Right ventricle myocardium inferior (tissue), 1 donor: ENCODE measurements around the gene CERS1. TPM values are rescaled to one million over a fixed set of nuclear protein-coding genes. Genes with fewer than 3 reads are reported as not detected.
"Not testable (repeated sequence)": the region's sequence is repeated elsewhere in the genome, so short reads cannot be mapped to it uniquely, and the experiment has no call there.

ENCODE experiments used
- ATAC-seq: fragments of 200-7000 bp; cut with Tn5 transposase; one replicate; pipeline ENCODE4 v1.9.1; 2020; ENCODE audit warnings: mild to moderate bottlenecking, moderate library complexity
- DNase-seq: peaks from one replicate; pipeline ENCODE4 v3.0.0; 2021; ENCODE audit errors: missing footprints
- intact Hi-C: fragments of 100-400 bp; cut with DNase I; formaldehyde crosslinking; loops from one replicate; pipeline ENCODE4 v1.11.0; 2022
- total RNA-seq: library from RNA; stranded (reverse); fragmentation: NEBNext Ultra II Directional; extraction: Animal tissue kit (Norgen Biotek cat#: 25700); gene quantifications from one replicate; pipeline ENCODE4 v1.2.1, GENCODE V29; 2021
- donor health status: DM: no; HTN: yes; CAD: no; lungs with severe emphysema.

CERS1 gene
- total RNA-seq, 1 donor from 2014 or later = 0.30 TPM

DNA sequence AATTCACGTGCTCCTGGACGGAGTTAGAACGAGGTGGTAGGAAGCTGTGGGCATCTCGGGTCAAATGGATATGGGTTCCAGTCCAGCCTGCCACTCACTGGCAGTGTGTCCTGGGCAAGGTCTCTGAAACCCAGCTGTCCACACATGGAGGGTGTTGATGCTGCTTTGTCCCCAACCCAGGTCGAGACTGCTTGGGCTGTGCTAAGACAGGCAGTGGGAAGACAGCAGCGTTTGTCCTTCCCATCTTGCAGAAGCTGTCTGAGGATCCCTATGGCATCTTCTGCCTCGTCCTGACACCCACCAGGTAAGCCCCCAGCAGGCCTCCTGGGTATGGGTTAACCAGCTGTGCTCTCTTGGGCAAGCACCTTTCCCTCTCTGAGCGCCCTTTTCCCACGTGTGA, 24.4 kb upstream of the CERS1 start:
- no peak for ATAC-seq
- intact Hi-C loops = no loop called here
- no peak for DNase-seq

DNA sequence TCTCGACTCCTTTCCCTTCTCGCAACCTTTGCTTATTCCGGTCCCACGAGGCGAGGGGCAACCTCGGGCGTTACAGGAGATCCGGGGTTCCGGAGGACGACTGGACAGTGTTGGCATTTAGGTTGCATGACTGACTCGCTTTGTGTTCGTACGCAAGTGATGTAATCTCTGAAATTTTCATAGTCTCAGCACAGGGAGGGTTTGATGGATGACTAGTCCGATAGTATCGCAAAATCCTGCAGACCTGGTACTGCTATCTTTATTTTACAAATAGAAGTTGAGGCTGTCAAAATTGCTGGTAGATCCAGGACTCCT, 23.9 kb upstream of the CERS1 start:
- intact Hi-C loops = loop anchor here (1.0 to 10.0 kb wide), 2 partner anchors 349 to 465 kb away; partner anchors contain the start of gene UBA52
- ATAC-seq (no peak), DNase-seq (no peak)

DNA sequence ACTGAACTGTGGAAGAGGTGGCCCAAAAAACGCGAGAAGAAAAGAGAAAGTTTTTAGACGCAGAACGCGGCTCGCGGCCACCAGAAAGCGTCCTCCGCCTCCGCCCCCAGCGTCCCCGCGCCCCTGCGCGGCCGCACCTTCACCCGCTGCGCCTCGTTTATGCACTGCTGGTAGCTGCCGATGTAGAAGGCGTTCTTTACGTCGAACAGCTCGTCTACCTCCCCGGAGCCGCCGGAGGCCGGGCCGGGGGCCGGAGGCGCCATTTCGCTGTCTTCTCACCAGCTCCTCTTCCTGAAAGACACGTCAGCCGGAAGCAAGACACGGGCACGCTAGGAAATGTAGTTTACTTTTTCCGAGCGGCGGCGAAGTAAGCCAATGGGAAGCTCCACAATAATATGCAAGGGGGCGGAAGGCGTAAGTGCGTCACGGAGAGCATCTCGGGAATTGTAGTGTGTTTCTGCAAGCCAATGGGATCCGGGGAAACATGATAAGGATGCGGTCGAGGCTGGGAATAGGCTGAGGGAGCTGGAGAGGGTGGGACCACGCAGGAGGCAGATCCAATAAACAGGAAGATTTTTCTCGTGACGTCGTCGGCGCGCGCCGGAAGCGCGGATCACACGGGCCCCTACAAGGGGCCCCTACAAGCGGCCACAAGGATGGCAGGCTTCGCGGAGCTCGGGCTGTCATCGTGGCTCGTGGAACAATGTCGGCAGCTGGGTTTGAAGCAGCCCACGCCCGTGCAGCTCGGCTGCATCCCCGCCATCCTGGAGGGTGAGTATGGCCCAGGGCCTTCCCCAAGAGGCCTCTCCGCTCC, 23.3 kb upstream of the CERS1 start, which contains the start of the genes COPE and DDX49:
COPE (minus strand) TSS at position 302 of the 814 bp plus-strand sequence; CDS start at position 263, 39 bp downstream.
DDX49 (plus strand) TSS at position 630 of the 814 bp plus-strand sequence; CDS start at position 657, 27 bp downstream.
- intact Hi-C loops = loop anchor here (1.0 to 10.0 kb wide), 2 partner anchors 348 to 464 kb away; partner anchors contain the start of gene UBA52
- DNase-seq = peak; percentile 98
- ATAC-seq = peak; percentile 99

GRCh38 chr19:18917593-18917992, 21.6 kb upstream of the CERS1 start:
- peak; percentile 42 for DNase-seq
- ATAC-seq = not testable (repeated sequence)
- intact Hi-C loops = loop anchor here (10.0 kb wide), 1 partner anchor 463 kb away; no protein-coding TSS in a partner anchor

DNA sequence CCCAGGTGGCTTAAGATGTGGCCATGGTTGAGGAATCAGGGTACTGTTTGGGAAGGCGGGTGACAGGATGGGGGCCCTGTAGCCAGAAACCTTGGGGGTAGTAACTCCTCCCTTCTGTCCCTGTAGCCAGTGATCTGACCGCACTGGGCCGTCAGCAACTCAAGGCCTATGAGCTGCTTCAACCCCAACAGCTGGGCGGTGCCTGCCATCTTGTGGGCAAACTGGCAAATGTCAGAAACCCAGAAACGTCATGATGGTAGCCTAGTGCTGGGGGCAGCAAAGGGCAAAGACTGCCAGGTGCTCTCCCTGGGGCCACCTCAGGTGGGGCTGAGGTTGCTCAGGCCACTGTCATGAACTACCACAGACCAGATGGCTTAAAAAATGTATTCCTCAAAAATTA, 19.7 kb upstream of the CERS1 start:
- no peak for DNase-seq
- intact Hi-C loops = loop anchor here (10.0 kb wide), 1 partner anchor 461 kb away; no protein-coding TSS in a partner anchor
- ATAC-seq = no peak

DNA sequence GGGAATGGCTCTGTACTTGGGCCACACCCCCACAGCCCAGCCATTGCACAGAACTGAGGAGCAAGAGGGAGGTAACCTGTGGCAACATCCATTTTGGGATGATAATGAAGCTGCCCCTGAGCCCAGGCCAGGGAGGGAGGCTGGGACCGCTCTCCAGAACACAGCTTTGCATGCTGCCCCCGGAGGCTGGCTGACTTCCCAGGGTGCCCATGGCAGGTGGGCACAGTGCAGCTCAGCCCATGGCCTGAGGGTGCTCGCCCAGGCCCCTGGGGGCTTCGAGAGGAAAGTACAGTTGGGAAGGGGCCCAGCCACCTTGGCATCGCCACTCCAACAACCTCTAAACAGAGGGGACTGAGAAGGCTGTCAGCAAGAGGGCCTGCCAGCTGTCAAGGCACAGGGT, 17.5 kb upstream of the CERS1 start:
- no peak for DNase-seq
- ATAC-seq = no peak
- intact Hi-C loops = loop anchor here (10.0 kb wide), 1 partner anchor 459 kb away; no protein-coding TSS in a partner anchor

- ATAC-seq (no peak), DNase-seq (no peak)
- intact Hi-C loops = loop anchor here (10.0 kb wide), 1 partner anchor 458 kb away; no protein-coding TSS in a partner anchor
These were observed 17.0 kb upstream of the CERS1 start for GRCh38 chr19:18912933-18913332.

DNA sequence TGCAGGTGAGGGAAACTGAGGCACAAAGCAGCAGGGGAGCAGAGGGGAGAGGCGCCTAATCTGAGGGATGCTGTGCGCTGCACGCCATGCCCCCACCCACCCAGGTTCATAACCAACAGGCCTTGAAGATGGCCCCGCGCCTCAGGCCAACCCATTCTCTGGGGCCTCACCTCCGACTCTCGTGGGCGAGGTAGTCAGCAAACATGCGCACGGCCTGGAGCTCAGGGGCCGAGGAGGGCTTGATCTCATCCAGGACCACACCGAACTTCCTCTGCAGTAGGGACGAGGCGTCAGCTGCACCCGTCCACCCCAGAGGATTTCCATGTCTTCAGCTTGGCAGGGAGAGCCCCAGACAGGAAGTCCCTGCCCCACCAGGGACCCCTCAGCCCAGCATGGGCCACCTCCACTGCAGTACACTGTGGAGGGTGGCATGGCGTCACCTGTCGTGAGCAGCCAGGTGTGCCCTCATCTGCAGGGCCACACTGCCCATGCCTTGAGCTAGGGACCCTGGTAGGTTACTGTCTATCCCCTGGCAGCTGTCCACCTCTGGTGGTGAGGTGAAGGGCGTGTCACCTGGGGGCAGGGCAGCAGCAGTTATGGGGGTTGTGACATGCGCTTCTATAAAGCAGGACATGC, 15.0 kb upstream of the CERS1 start:
- DNase-seq (no peak), ATAC-seq (no peak)
- intact Hi-C loops = loop anchor here (10.0 kb wide), 1 partner anchor 456 kb away; no protein-coding TSS in a partner anchor

GRCh38 chr19:18910010-18910409, 14.1 kb upstream of the CERS1 start:
- DNase-seq (no peak), ATAC-seq (no peak)
- intact Hi-C loops = loop anchor here (10.0 kb wide), 1 partner anchor 455 kb away; no protein-coding TSS in a partner anchor

DNA sequence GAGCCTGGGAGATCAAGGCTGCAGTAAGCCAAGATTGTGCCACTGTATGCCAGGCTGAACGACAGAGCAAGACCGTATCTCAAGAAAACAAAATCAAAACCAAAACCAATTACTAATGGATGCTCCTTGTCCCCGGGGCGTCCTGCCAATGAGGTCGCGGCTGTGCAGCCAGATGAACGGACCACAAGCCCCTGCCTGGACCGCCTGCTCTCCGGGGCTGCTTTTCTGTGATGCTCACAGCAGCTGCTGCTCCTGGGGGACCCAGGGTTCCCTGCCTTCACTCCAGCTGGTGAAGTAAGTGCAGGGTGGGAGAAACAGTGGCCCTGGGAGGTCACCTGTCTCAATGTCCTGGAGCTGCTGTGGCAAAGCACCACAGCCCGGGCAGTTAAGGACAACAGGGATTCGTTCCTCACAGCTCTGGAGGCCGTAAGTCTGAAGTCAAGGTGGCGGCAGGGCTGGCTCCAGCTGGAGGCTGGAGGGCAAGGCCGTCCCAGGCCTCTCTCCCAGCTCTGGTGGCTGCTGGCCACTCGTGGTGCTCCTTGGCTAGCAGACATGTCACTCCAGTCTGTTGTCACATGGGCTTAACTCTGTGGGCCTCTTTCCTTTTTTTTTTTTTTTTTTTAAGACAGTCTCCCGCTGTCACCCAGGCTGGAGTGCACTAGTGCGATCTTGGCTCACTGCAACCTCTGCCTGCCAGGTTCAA, 13.1 kb upstream of the CERS1 start:
- DNase-seq (no peak), ATAC-seq (no peak)
- intact Hi-C loops = no loop called here

DNA sequence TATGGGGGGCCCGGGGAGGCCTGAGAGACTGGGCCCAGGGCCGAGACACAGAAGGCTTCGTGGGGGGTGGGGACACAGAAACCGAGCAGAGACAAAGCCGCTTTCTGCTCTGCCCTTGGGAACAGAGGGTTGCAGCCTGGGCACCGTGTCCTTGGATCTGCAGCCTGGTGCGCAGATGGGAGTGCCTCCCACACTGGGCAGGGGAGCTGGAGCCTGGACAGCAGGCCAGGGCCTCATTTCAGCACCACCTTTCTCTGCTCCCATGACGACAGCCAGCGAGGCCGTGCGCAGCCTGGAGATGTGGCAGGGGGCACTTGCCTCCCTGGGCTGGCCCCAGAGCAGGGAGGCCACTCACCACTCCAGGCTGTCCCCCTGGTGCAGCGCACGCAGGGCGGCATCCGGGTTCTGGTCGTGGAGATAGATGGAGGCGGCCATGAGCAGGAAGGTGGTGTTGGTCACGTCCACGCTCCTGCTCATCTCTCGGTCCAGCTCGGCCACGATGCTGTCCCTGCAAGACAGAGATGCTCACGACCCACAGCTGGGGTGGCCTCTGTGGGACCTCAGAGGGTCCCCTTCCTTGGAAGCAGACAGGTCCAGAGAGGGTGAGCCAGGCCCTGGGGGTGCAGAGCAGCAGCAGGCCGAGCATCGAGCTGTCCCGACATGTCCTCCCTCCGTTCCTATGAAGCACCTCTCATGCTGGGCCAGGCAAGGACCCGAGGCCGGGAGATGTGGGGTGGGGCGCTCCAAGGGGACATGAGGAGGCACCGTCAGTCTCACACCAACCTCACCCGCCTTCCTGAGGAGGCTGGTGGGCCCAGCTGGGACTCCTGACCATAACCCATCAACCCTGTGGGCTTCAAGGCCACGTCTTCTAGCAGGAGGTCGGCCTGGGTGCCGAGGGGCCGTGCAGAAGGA, 10.9 kb upstream of the CERS1 start:
- DNase-seq (no peak), ATAC-seq (no peak)
- intact Hi-C loops = no loop called here

- intact Hi-C loops = no loop called here
- no peak for ATAC-seq
- no peak for DNase-seq
These were observed 9.7 kb upstream of the CERS1 start for GRCh38 chr19:18905513-18906236.

DNA sequence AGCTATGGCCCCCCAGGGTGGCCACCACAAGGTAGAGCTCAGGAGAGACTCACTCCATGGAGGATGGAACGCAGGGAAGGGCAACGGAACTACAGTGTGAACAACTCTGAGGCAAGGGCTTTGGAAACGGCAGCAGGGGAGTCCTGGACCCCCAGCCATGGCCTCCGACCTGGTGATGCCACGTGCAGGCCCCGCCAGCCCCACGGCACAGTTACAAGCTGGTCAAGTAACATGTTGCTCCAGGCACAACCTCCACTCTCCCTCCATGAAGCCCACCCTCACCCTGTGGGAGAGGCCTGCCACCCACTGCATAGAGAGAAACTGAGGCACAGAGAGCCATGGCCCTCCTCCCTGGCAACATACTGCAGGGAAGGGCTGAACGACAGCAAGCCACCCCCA, 9.1 kb upstream of the CERS1 start:
- no peak for DNase-seq
- ATAC-seq = no peak
- intact Hi-C loops = no loop called here

GRCh38 chr19:18904334-18905057, 8.5 kb upstream of the CERS1 start:
- DNase-seq (no peak), ATAC-seq (no peak)
- intact Hi-C loops = no loop called here

- no peak for ATAC-seq
- intact Hi-C loops = no loop called here
These were observed 7.4 kb upstream of the CERS1 start for GRCh38 chr19:18903156-18904037.

GRCh38 chr19:18902519-18902918, 6.6 kb upstream of the CERS1 start:
- ATAC-seq, intact Hi-C loops, DNase-seq: not testable (repeated sequence)

More at GRCh38 chr19:18903156-18904037, 7.4 kb upstream of the CERS1 start:
- DNase-seq = no peak
